Fibroblast of lung (primary cell): Measurements from ENCODE around the gene RPGR. TPM values are rescaled to one million over a fixed set of nuclear protein-coding genes. Genes with fewer than 3 reads are reported as not detected.

ENCODE experiments used
- DNase-seq, 2 donors: peaks; one replicate each; pipeline versions ENCODE4 v3.0.0 to v3.0.0-alpha.2; 2010; ENCODE audit warnings: low read depth in 2 of 2
- H2AFZ ChIP-seq: 2 replicates; pipeline ENCODE4 v1.5.1; 2012; ENCODE audit warnings: low read length, control low read depth, inconsistent platforms
- H3K27ac ChIP-seq: 2 replicates; pipeline ENCODE4 v1.5.1; 2011; ENCODE audit warnings: low read length, control low read depth; ENCODE audit not compliant: insufficient read depth
- H3K27me3 ChIP-seq: 2 replicates; pipeline ENCODE4 v1.5.1; 2011; ENCODE audit warnings: mild to moderate bottlenecking, low read length; ENCODE audit not compliant: control insufficient read depth, insufficient read depth
- H3K36me3 ChIP-seq: 2 replicates; pipeline ENCODE4 v1.5.1; 2011; ENCODE audit warnings: low read length; ENCODE audit not compliant: control insufficient read depth, insufficient read depth
- H3K4me1 ChIP-seq: 2 replicates; pipeline ENCODE4 v1.5.1; 2011; ENCODE audit warnings: low read length; ENCODE audit not compliant: control insufficient read depth, insufficient read depth; ENCODE audit errors: extremely low read depth
- H3K4me2 ChIP-seq: 2 replicates; pipeline ENCODE4 v1.5.1; 2011; ENCODE audit warnings: low read length, control low read depth; ENCODE audit not compliant: insufficient read depth; ENCODE audit errors: extremely low read depth
- H3K4me3 ChIP-seq, 4 experiments: fragments of 200-600 bp in 1 of 4; sonication (generic) in 1 of 4; replicated peaks in 1 of 4; 2 replicates each; pipeline ENCODE4 v1.5.1; 2011 to 2016; ENCODE audit warnings: low read length in 4 of 4, low read depth in 3 of 4, mild to moderate bottlenecking in 3 of 4, control low read depth in 2 of 4, inconsistent platforms in 1 of 4, mixed read lengths in 1 of 4; ENCODE audit not compliant: insufficient read depth in 1 of 4; ENCODE audit errors: control extremely low read depth in 1 of 4
- H3K79me2 ChIP-seq: 2 replicates; pipeline ENCODE4 v1.5.1; 2012; ENCODE audit warnings: mild to moderate bottlenecking, low read length, inconsistent platforms; ENCODE audit not compliant: control insufficient read depth, insufficient read depth
- H3K9ac ChIP-seq: 2 replicates; pipeline ENCODE4 v1.5.1; 2011; ENCODE audit warnings: mild to moderate bottlenecking, low read length, control low read depth; ENCODE audit not compliant: insufficient read depth
- H3K9me3 ChIP-seq: 2 replicates; pipeline ENCODE4 v1.5.1; 2012; ENCODE audit warnings: low read depth, low read length; ENCODE audit not compliant: control insufficient read depth, insufficient read depth
- H4K20me1 ChIP-seq: 2 replicates; pipeline ENCODE4 v1.5.1; 2011; ENCODE audit warnings: low read length; ENCODE audit not compliant: control insufficient read depth, insufficient read depth; ENCODE audit errors: extremely low read depth
- EZH2 ChIP-seq: IDR thresholded peaks from 2 replicates; pipeline ENCODE4 v1.5.1; 2012; ENCODE audit warnings: low read length, control low read depth, mild to moderate bottlenecking; ENCODE audit errors: missing control alignments
- polyA plus RNA-seq, 2 donors: library from polyadenylated mRNA; depleted of rRNA in 1 of 2; stranded (reverse) in 1 of 2; unstranded in 1 of 2; fragments of >200 nt; gene quantifications; 2 replicates each; pipeline ENCODE4 v1.2.1, GENCODE V29; 2011 to 2012; ENCODE audit warnings: missing spikeins in 1 of 2
- total RNA-seq: library from RNA; depleted of rRNA; stranded (reverse); fragments of >200 nt; gene quantifications from 2 replicates; pipeline ENCODE4 v1.2.1, GENCODE V29; 2014
- TF ChIP-seq, protein P1 (sequence below), 2 donors: IDR thresholded peaks in 1 of 2; conservative IDR thresholded peaks in 1 of 2; 1 replicate in 1 of 2; 2 replicates in 1 of 2; pipeline ENCODE4 v1.5.1; 2011 to 2012; ENCODE audit warnings: low read length in 2 of 2, control low read depth in 1 of 2, inconsistent platforms in 1 of 2, low read depth in 1 of 2, mild to moderate bottlenecking in 1 of 2

The RPGR gene
- total and polyA plus RNA-seq, 2 donors (not counting 1 experiment from before 2014, with no cell fraction given), result 1.9 to 5.3 TPM

- TF ChIP-seq EZH2, result no peak
- TF ChIP-seq, protein P1, sequence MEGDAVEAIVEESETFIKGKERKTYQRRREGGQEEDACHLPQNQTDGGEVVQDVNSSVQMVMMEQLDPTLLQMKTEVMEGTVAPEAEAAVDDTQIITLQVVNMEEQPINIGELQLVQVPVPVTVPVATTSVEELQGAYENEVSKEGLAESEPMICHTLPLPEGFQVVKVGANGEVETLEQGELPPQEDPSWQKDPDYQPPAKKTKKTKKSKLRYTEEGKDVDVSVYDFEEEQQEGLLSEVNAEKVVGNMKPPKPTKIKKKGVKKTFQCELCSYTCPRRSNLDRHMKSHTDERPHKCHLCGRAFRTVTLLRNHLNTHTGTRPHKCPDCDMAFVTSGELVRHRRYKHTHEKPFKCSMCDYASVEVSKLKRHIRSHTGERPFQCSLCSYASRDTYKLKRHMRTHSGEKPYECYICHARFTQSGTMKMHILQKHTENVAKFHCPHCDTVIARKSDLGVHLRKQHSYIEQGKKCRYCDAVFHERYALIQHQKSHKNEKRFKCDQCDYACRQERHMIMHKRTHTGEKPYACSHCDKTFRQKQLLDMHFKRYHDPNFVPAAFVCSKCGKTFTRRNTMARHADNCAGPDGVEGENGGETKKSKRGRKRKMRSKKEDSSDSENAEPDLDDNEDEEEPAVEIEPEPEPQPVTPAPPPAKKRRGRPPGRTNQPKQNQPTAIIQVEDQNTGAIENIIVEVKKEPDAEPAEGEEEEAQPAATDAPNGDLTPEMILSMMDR (conservative IDR thresholded peaks at IDR 0.05 in 1 of 2, IDR thresholded peaks at IDR 0.05 in 1 of 2; ENCODE audit: low read depth in 1 of 2, low read length in 2 of 2), result peak; percentile 31 to 35
- H3K36me3 ChIP-seq, result no peaks in the 10 kb centered on the region
- H3K4me2 ChIP-seq, result peak overlapping the region; percentile 39
- no peak overlapping the region for H2AFZ ChIP-seq
- no peaks in the 10 kb centered on the region for H3K79me2 ChIP-seq
- H3K4me1 ChIP-seq, result no peaks in the 10 kb centered on the region
- no peak overlapping the region for H3K9ac ChIP-seq
- no peaks in the 10 kb centered on the region for H3K9me3 ChIP-seq
- peak; percentile 56 to 67 for DNase-seq
- no peaks in the 10 kb centered on the region for H3K27me3 ChIP-seq
- no peaks in the 10 kb centered on the region for H4K20me1 ChIP-seq
- H3K4me3 ChIP-seq, result peak overlapping the region; percentile 50 to 89 (median 60)
- H3K27ac ChIP-seq, result no peak overlapping the region
These were observed 107.3 kb downstream of the RPGR start for GRCh38 chrX:38220024-38220414.

Other genes with a start within 250 kb of the RPGR start
- 84.9 and 91.2 TPM in 2 replicates for gene SRPX, start 106.6 kb downstream of the RPGR start, total RNA-seq
- gene SRPX, start 106.6 kb downstream of the RPGR start, polyA plus RNA-seq, result 141 and 180 TPM in 2 replicates
- gene OTC, start 25.1 kb upstream of the RPGR start, total RNA-seq, result not detected in 2 replicates
- gene OTC, start 25.1 kb upstream of the RPGR start, polyA plus RNA-seq, result not detected in 2 replicates
- not detected in 2 replicates for gene TSPAN7, start 234.0 kb upstream of the RPGR start, total RNA-seq
- 0.03 and 0.11 TPM in 2 replicates for gene TSPAN7, start 234.0 kb upstream of the RPGR start, polyA plus RNA-seq